Liver (tissue), 3 donors: Measurements from ENCODE around the gene WNT7B.

Experiments used
- ATF3 ChIP-seq: IDR thresholded peaks from 2 replicates; pipeline ENCODE4 v1.6.1; 2016; ENCODE audit warnings: antibody characterized with exemption
- FOXA1 ChIP-seq: IDR thresholded peaks from 2 replicates; pipeline ENCODE4 v1.6.1; 2016; ENCODE audit warnings: antibody characterized with exemption
- HNF4A ChIP-seq, 2 donors: conservative IDR thresholded peaks; 2 replicates each; pipeline ENCODE4 v1.6.1; 2016; ENCODE audit warnings: antibody characterized with exemption in 2 of 2, mild to moderate bottlenecking in 2 of 2
- MAX ChIP-seq: IDR thresholded peaks from 2 replicates; pipeline ENCODE4 v1.6.1; 2016; ENCODE audit warnings: antibody characterized with exemption
- NR2F2 ChIP-seq: IDR thresholded peaks from 2 replicates; pipeline ENCODE4 v1.6.1; 2016; ENCODE audit warnings: antibody characterized with exemption
- TAF1 ChIP-seq: conservative IDR thresholded peaks from 2 replicates; pipeline ENCODE4 v1.6.1; 2016; ENCODE audit warnings: antibody characterized with exemption, mild to moderate bottlenecking
- YY1 ChIP-seq: IDR thresholded peaks from 2 replicates; pipeline ENCODE4 v1.6.1; 2016; ENCODE audit warnings: antibody characterized with exemption, mild to moderate bottlenecking
- TF ChIP-seq, protein P1 (sequence below): fragments of 150-350 bp; IDR thresholded peaks from 2 replicates; pipeline ENCODE4 v1.5.1; 2017; ENCODE audit warnings: improper control_type of control experiment, low read depth, low read length; ENCODE audit not compliant: missing input control
- donor health status: healthy.
- donor health status: healthy.

- TF ChIP-seq HNF4A (conservative IDR thresholded peaks at IDR 0.05) (no peak), TAF1 (no peak), ATF3 (no peak), MAX (no peak), YY1 (no peak), NR2F2 (no peak), FOXA1 (no peak)
- TF ChIP-seq, protein P1, sequence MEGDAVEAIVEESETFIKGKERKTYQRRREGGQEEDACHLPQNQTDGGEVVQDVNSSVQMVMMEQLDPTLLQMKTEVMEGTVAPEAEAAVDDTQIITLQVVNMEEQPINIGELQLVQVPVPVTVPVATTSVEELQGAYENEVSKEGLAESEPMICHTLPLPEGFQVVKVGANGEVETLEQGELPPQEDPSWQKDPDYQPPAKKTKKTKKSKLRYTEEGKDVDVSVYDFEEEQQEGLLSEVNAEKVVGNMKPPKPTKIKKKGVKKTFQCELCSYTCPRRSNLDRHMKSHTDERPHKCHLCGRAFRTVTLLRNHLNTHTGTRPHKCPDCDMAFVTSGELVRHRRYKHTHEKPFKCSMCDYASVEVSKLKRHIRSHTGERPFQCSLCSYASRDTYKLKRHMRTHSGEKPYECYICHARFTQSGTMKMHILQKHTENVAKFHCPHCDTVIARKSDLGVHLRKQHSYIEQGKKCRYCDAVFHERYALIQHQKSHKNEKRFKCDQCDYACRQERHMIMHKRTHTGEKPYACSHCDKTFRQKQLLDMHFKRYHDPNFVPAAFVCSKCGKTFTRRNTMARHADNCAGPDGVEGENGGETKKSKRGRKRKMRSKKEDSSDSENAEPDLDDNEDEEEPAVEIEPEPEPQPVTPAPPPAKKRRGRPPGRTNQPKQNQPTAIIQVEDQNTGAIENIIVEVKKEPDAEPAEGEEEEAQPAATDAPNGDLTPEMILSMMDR, result no peak
Observed at GRCh38 chr22:45991098-45991497, 14.1 kb upstream of the WNT7B start.
